ENCODE results near the gene ATP9B.

ATP9B gene

GRCh38 chr18:79107886-79108285 lies 38.7 kb downstream of the ATP9B start (continued):
- TF ChIP-seq ZNF561 (tag by site-specific recombination; IDR thresholded peaks at IDR 0.05; ENCODE audit: borderline replicate concordance): no peak
- TF ChIP-seq ZNF24 (tag by site-specific recombination; IDR thresholded peaks at IDR 0.05): no peak
- TF ChIP-seq YY2 (tag by site-specific recombination; IDR thresholded peaks at IDR 0.05): no peak
- no peak for TF ChIP-seq OVOL3 (tag by site-specific recombination; IDR thresholded peaks at IDR 0.05)
- no peak for TF ChIP-seq REPIN1 (tag by site-specific recombination; IDR thresholded peaks at IDR 0.05; ENCODE audit: low read depth)
- TF ChIP-seq ZNF670 (tag by site-specific recombination; IDR thresholded peaks at IDR 0.05; ENCODE audit: low read depth): no peak
- TF ChIP-seq ZNF837 (tag by site-specific recombination; IDR thresholded peaks at IDR 0.05): no peak
- TF ChIP-seq ZFP41 (tag by site-specific recombination; IDR thresholded peaks at IDR 0.05; ENCODE audit: borderline replicate concordance): no peak

- TF ChIP-seq ZNF645 (tag by site-specific recombination; IDR thresholded peaks at IDR 0.05) (no peak), ZNF785 (tag by site-specific recombination; IDR thresholded peaks at IDR 0.05) (no peak)
- H3K36me3 ChIP-seq (ENCODE audit: control insufficient read depth in 2 of 2, insufficient read depth in 1 of 2, low read length in 2 of 2): peaks cover 0 to 4% of the 10 kb centered on the region in 2 experiments; a peak in 2 of 3 replicates
- ChIA-PET CTCF (no interaction called here), POLR2A (interaction anchor here (1.1 kb wide), 1 partner anchor 40 kb away, joined by 4 read pairs; the partner anchor contains the start of gene ATP9B)
- no peak overlapping the region for H3K27ac ChIP-seq (ENCODE audit: extremely low read depth, low read depth, low read length)
- no peak overlapping the region for H3K4me3 ChIP-seq (ENCODE audit: low read depth, low read length)
- H3K4me1 ChIP-seq (ENCODE audit: control insufficient read depth, insufficient read depth, low read length): no peaks in the 10 kb centered on the region; the same call in 1 of the 2 replicates
- no peaks in the 10 kb centered on the region for H3K9me3 ChIP-seq (ENCODE audit: control insufficient read depth, insufficient read depth, low read depth, low read length)
Measured at GRCh38 chr18:79108549-79109215, 39.5 kb downstream of the ATP9B start.

GRCh38 chr18:79111483-79111882 lies 42.3 kb downstream of the ATP9B start:
- Histone ChIP-seq H3K4me3 (ENCODE audit: low read depth, low read length) (no peak overlapping the region), H3K27ac (ENCODE audit: extremely low read depth, low read depth, low read length) (no peak overlapping the region), H3K9me3 (ENCODE audit: control insufficient read depth, insufficient read depth, low read depth, low read length) (no peaks in the 10 kb centered on the region), H3K4me1 (ENCODE audit: control insufficient read depth, insufficient read depth, low read length) (no peaks in the 10 kb centered on the region; the same call in 1 of the 2 replicates), H3K36me3 (ENCODE audit: control insufficient read depth in 2 of 2, insufficient read depth in 1 of 2, low read length in 2 of 2) (peaks cover 3 to 7% of the 10 kb centered on the region in 2 experiments)
- CTCF ChIA-PET: no interaction called here
- POLR2A ChIA-PET: no interaction called here
- no peak for TF ChIP-seq SP7 (tag by site-specific recombination; IDR thresholded peaks at IDR 0.05)
- no peak for TF ChIP-seq ZNF112 (tag by site-specific recombination; IDR thresholded peaks at IDR 0.05)
- TF ChIP-seq ZBTB8A (tag by site-specific recombination; IDR thresholded peaks at IDR 0.05): no peak
- TF ChIP-seq ZFP69B (tag by site-specific recombination; IDR thresholded peaks at IDR 0.05): no peak
- no peak for TF ChIP-seq PRDM6 (tag by site-specific recombination; IDR thresholded peaks at IDR 0.05)
- TF ChIP-seq ZBTB10 (tag by site-specific recombination; IDR thresholded peaks at IDR 0.05): no peak
- TF ChIP-seq ZNF266 (tag by site-specific recombination; IDR thresholded peaks at IDR 0.05; ENCODE audit: low read depth): no peak
- no peak for TF ChIP-seq TRIM28 (IDR thresholded peaks at IDR 0.05; ENCODE audit: borderline replicate concordance, low read length)
- no peak for TF ChIP-seq ZNF274 (IDR thresholded peaks at IDR 0.05; ENCODE audit: low read length)
- no peak for TF ChIP-seq ZNF274 (tag by site-specific recombination; IDR thresholded peaks at IDR 0.05; ENCODE audit: borderline replicate concordance)
- TF ChIP-seq ZNF610 (tag by site-specific recombination; IDR thresholded peaks at IDR 0.05; ENCODE audit: borderline replicate concordance): no peak

Data from HEK293 (cell line).